Measurements from ENCODE around the gene METRN. TPM values are rescaled to one million over a fixed set of nuclear protein-coding genes. Genes with fewer than 3 reads are reported as not detected.

METRN gene
- total RNA-seq, 1 donor from 2014 or later, result 116 TPM

- Histone ChIP-seq H3K36me3 (ENCODE audit: control insufficient read depth, insufficient read depth, low read length) (no peaks in the 10 kb centered on the region), H3K4me3 (ENCODE audit: low read depth, low read length) (no peak overlapping the region)
- peak; percentile 26 for TF ChIP-seq CTCF (IDR thresholded peaks at IDR 0.05; ENCODE audit: insufficient read depth, low read length, poor library complexity, severe bottlenecking)
Measured at GRCh38 chr16:743794-744500, 29.0 kb downstream of the METRN start.

GRCh38 chr16:745739-746138 lies 30.8 kb downstream of the METRN start:
- Histone ChIP-seq H3K36me3 (ENCODE audit: control insufficient read depth, insufficient read depth, low read length) (no peaks in the 10 kb centered on the region), H3K27me3 (ENCODE audit: control insufficient read depth, insufficient read depth, low read length) (no peaks in the 10 kb centered on the region), H3K4me3 (ENCODE audit: low read depth, low read length) (no peak overlapping the region)
- TF ChIP-seq CTCF (IDR thresholded peaks at IDR 0.05; ENCODE audit: insufficient read depth, low read length, poor library complexity, severe bottlenecking), result peak; percentile 88
- DNase-seq (ENCODE audit: low read depth), result no peak

More at GRCh38 chr16:743794-744500, 29.0 kb downstream of the METRN start:
- DNase-seq (ENCODE audit: low read depth), result no peak
- H3K27me3 ChIP-seq (ENCODE audit: control insufficient read depth, insufficient read depth, low read length), result no peaks in the 10 kb centered on the region

GRCh38 chr16:746637-747036 lies 31.7 kb downstream of the METRN start:
- H3K4me3 ChIP-seq (ENCODE audit: low read depth, low read length), result no peak overlapping the region
- DNase-seq (ENCODE audit: low read depth), result no peak
- H3K36me3 ChIP-seq (ENCODE audit: control insufficient read depth, insufficient read depth, low read length), result no peaks in the 10 kb centered on the region
- no peaks in the 10 kb centered on the region for H3K27me3 ChIP-seq (ENCODE audit: control insufficient read depth, insufficient read depth, low read length)
- TF ChIP-seq CTCF (IDR thresholded peaks at IDR 0.05; ENCODE audit: insufficient read depth, low read length, poor library complexity, severe bottlenecking), result no peak

- no peak for TF ChIP-seq CTCF (IDR thresholded peaks at IDR 0.05; ENCODE audit: insufficient read depth, low read length, poor library complexity, severe bottlenecking)
- Histone ChIP-seq H3K27me3 (ENCODE audit: control insufficient read depth, insufficient read depth, low read length) (no peaks in the 10 kb centered on the region), H3K4me3 (ENCODE audit: low read depth, low read length) (no peak overlapping the region), H3K36me3 (ENCODE audit: control insufficient read depth, insufficient read depth, low read length) (no peaks in the 10 kb centered on the region)
- DNase-seq (ENCODE audit: low read depth), result no peak
Measured at GRCh38 chr16:747978-748746, 33.2 kb downstream of the METRN start.

GRCh38 chr16:749010-749409 lies 34.1 kb downstream of the METRN start:
- Histone ChIP-seq H3K36me3 (ENCODE audit: control insufficient read depth, insufficient read depth, low read length) (no peaks in the 10 kb centered on the region), H3K4me3 (ENCODE audit: low read depth, low read length) (no peak overlapping the region), H3K27me3 (ENCODE audit: control insufficient read depth, insufficient read depth, low read length) (no peaks in the 10 kb centered on the region)
- DNase-seq (ENCODE audit: low read depth), result no peak
- TF ChIP-seq CTCF (IDR thresholded peaks at IDR 0.05; ENCODE audit: insufficient read depth, low read length, poor library complexity, severe bottlenecking), result no peak
